A549 (cell line): ENCODE results near the gene CCDC127. TPM values are rescaled to one million over a fixed set of nuclear protein-coding genes. Genes with fewer than 3 reads are reported as not detected.

ENCODE experiments used
- ATAC-seq, 2 experiments: fragments of 200-7000 bp in 1 of 2; fragments of >200 bp in 1 of 2; cut with Nextera tagmentation in 1 of 2; cut with Tn5 transposase in 1 of 2; 3 replicates each; pipeline versions ENCODE4 v1.8.0 to v1.9.1; 2018 to 2020; ENCODE audit warnings: mild to moderate bottlenecking in 1 of 2, moderate library complexity in 1 of 2
- CTCF ChIA-PET: fragments of 300-600 bp; sonication (Branson Sonifier 250); formaldehyde crosslinking; extraction: SDS; loops from one replicate; lab custom pipeline; 2021; ENCODE audit warnings: antibody characterized with exemption, inconsistent platforms; lab: Yijun Ruan, JAX
- POLR2A ChIA-PET: fragments of 350-600 bp; formaldehyde crosslinking; extraction: SDS; loops from one replicate; lab custom pipeline; 2021; ENCODE audit warnings: antibody characterized with exemption, inconsistent platforms; lab: Yijun Ruan, JAX
- DNase-seq, 2 experiments: peaks; one replicate each; pipeline versions ENCODE4 v3.0.0 to v3.0.0-alpha.2; 2011 to 2016; ENCODE audit warnings: low read depth in 1 of 2, low spot score in 1 of 2
- FAIRE-seq: peaks from 2 replicates; lab custom pipeline; 2011; peaks lifted over from hg19 to GRCh38; lab: Jason Lieb, UNC
- H3K27ac ChIP-seq, 2 experiments: fragments of >200 bp; sonication (Bioruptor Twin); formaldehyde crosslinking; 3 replicates each; pipeline ENCODE4 v1.5.1; 2016 to 2017
- H3K4me1 ChIP-seq: fragments of >200 bp; sonication (Bioruptor Twin); formaldehyde crosslinking; 3 replicates; pipeline ENCODE4 v1.6.1; 2016
- H3K4me2 ChIP-seq: fragments of >200 bp; sonication (Bioruptor Twin); formaldehyde crosslinking; 3 replicates; pipeline ENCODE4 v1.6.1; 2016
- H3K4me3 ChIP-seq: fragments of >200 bp; sonication (Bioruptor Twin); formaldehyde crosslinking; 3 replicates; pipeline ENCODE4 v1.5.1; 2016
- H3K9me3 ChIP-seq: fragments of >200 bp; sonication (Bioruptor Twin); formaldehyde crosslinking; 3 replicates; pipeline ENCODE4 v1.6.1; 2016
- CBX2 ChIP-seq: fragments of 200-600 bp; sonication (generic); IDR thresholded peaks from 2 replicates; pipeline ENCODE4 v1.6.1; 2016; ENCODE audit warnings: low read depth, mild to moderate bottlenecking, borderline replicate concordance
- CBX8 ChIP-seq: fragments of 200-600 bp; sonication (generic); IDR thresholded peaks from 2 replicates; pipeline ENCODE4 v1.6.1; 2016
- CEBPB ChIP-seq, 2 experiments: fragments of >200 bp in 1 of 2; sonication (Bioruptor Twin) in 1 of 2; formaldehyde crosslinking in 1 of 2; IDR thresholded peaks; 2 replicates each; pipeline ENCODE4 v1.6.1; 2012 to 2016
- EHMT2 ChIP-seq: fragments of 200-600 bp; sonication (generic); IDR thresholded peaks from 2 replicates; pipeline ENCODE4 v1.6.1; 2016; ENCODE audit warnings: antibody characterized with exemption, low read depth, mild to moderate bottlenecking, moderate library complexity
- ESRRA ChIP-seq: fragments of 150-350 bp; IDR thresholded peaks from 2 replicates; pipeline ENCODE4 v1.6.1; 2014; ENCODE audit warnings: mild to moderate bottlenecking, low read length, borderline replicate concordance
- FOSB ChIP-seq: fragments of 250-450 bp; sonication (Bioruptor Pico); IDR thresholded peaks from 2 replicates; pipeline ENCODE4 v1.5.0; 2020; ENCODE audit warnings: mild to moderate bottlenecking, moderate library complexity
- FOSL2 ChIP-seq, 2 experiments: fragments of 450-650 bp in 1 of 2; fragments of >200 bp in 1 of 2; sonication (Bioruptor Twin) in 1 of 2; formaldehyde crosslinking; IDR thresholded peaks; 2 replicates each; pipeline versions ENCODE4 v1.5.0 to v1.6.1; 2016 to 2020; ENCODE audit warnings: mild to moderate bottlenecking in 1 of 2, moderate library complexity in 1 of 2
- FOXS1 ChIP-seq: fragments of 250-450 bp; sonication (Bioruptor Pico); IDR thresholded peaks from 2 replicates; pipeline ENCODE4 v1.5.0; 2020; ENCODE audit warnings: mild to moderate bottlenecking, moderate library complexity
- HDAC2 ChIP-seq: fragments of 200-600 bp; sonication (generic); IDR thresholded peaks from 2 replicates; pipeline ENCODE4 v1.6.1; 2016
- HEYL ChIP-seq: fragments of 250-450 bp; sonication (Bioruptor Pico); IDR thresholded peaks from 2 replicates; pipeline ENCODE4 v1.8.0; 2021; ENCODE audit warnings: mild to moderate bottlenecking, moderate library complexity
- HOXB5 ChIP-seq: fragments of 250-450 bp; sonication (Bioruptor Pico); IDR thresholded peaks from 2 replicates; pipeline ENCODE4 v1.5.0; 2020; ENCODE audit warnings: mild to moderate bottlenecking, moderate library complexity
- JUN ChIP-seq, 2 experiments: fragments of >200 bp; sonication (Bioruptor Twin); formaldehyde crosslinking; IDR thresholded peaks; 2 replicates in 1 of 2; 3 replicates in 1 of 2; pipeline ENCODE4 v1.6.1; 2016 to 2017
- JUNB ChIP-seq: fragments of >200 bp; sonication (Bioruptor Twin); formaldehyde crosslinking; IDR thresholded peaks from 2 replicates; pipeline ENCODE4 v1.6.1; 2016
- MAFK ChIP-seq: fragments of 450-650 bp; IDR thresholded peaks from 2 replicates; pipeline ENCODE4 v1.6.1; 2014; ENCODE audit not compliant: partially characterized antibody
- MYC ChIP-seq: IDR thresholded peaks from 2 replicates; pipeline ENCODE4 v1.6.1; 2012; ENCODE audit warnings: mild to moderate bottlenecking, inconsistent platforms, low read length, improper control_type of control experiment, borderline replicate concordance
- NFE2L2 ChIP-seq: fragments of 150-350 bp; conservative IDR thresholded peaks from 2 replicates; pipeline ENCODE4 v1.6.1; 2014; ENCODE audit warnings: low read length
- NR3C1 ChIP-seq: fragments of >200 bp; sonication (Bioruptor Twin); formaldehyde crosslinking; IDR thresholded peaks from 3 replicates; pipeline ENCODE4 v1.6.1; 2017
- POLR2AphosphoS2 ChIP-seq: conservative IDR thresholded peaks from 2 replicates; pipeline ENCODE4 v1.6.1; 2012; ENCODE audit warnings: low read length, improper control_type of control experiment, inconsistent platforms
- RAD21 ChIP-seq, 2 experiments: fragments of >200 bp in 1 of 2; sonication (Bioruptor Twin) in 1 of 2; formaldehyde crosslinking in 1 of 2; IDR thresholded peaks in 1 of 2; conservative IDR thresholded peaks in 1 of 2; 2 replicates in 1 of 2; 3 replicates in 1 of 2; pipeline ENCODE4 v1.6.1; 2012 to 2018; ENCODE audit warnings: inconsistent platforms in 1 of 2
- RFX5 ChIP-seq: fragments of 450-650 bp; IDR thresholded peaks from 2 replicates; pipeline ENCODE4 v1.7.1; 2014; ENCODE audit warnings: antibody characterized with exemption, mild to moderate bottlenecking, moderate library complexity
- SMC3 ChIP-seq: fragments of >200 bp; sonication (Bioruptor Twin); formaldehyde crosslinking; IDR thresholded peaks from 3 replicates; pipeline ENCODE4 v1.6.1; 2018; ENCODE audit warnings: inconsistent platforms
- ZFP36 ChIP-seq: fragments of 450-650 bp; IDR thresholded peaks from 2 replicates; pipeline ENCODE4 v1.6.1; 2014; ENCODE audit warnings: borderline replicate concordance; ENCODE audit not compliant: partially characterized antibody
- WGBS: methylation state at CpG from one replicate; pipeline ENCODE4 v1.1.6; 2017; ENCODE audit errors: missing lambda C conversion rate; 5-methylcytosine and 5-hydroxymethylcytosine counted together
- polyA plus RNA-seq, 4 experiments: library from polyadenylated mRNA; depleted of rRNA in 3 of 4; stranded (reverse); fragments of >200 nt; fragmentation: RNase III in 1 of 4; extraction: RNeasy Plus Mini Kit Qiagen cat#74134 plus additional on column Dnase treatment in 1 of 4; gene quantifications; 2 replicates in 3 of 4; 3 replicates in 1 of 4; pipeline ENCODE4 v1.2.3, GENCODE V29; 2011 to 2017
- TF ChIP-seq, protein P1 (sequence below): fragments of 150-350 bp; IDR thresholded peaks from 2 replicates; pipeline ENCODE4 v1.6.1; 2014; ENCODE audit warnings: low read depth, mild to moderate bottlenecking, low read length
- TF ChIP-seq, protein P2 (sequence below): fragments of 250-450 bp; sonication (Bioruptor Pico); IDR thresholded peaks from 2 replicates; pipeline ENCODE4 v1.5.0; 2021; ENCODE audit warnings: mild to moderate bottlenecking, moderate library complexity, borderline replicate concordance
- TF ChIP-seq, protein P3 (sequence below): IDR thresholded peaks from 2 replicates; pipeline ENCODE4 v1.6.1; 2012
- TF ChIP-seq, protein P4 (sequence below): fragments of 450-650 bp; IDR thresholded peaks from 2 replicates; pipeline ENCODE4 v1.6.1; 2014; ENCODE audit warnings: antibody characterized with exemption

The CCDC127 gene
- polyA plus RNA-seq, 2 of the 4 experiments (the other 2 are of a cell fraction) = 5.1 to 6.2 TPM

GRCh38 chr5:170971-171800, 46.8 kb downstream of the CCDC127 start:
- ChIA-PET POLR2A (no interaction called here), CTCF (interaction anchor here (1.2 to 1.4 kb wide), 3 partner anchors 9 to 41 kb away, joined by 3 to 4 read pairs (median 3); no protein-coding TSS in a partner anchor)
- Histone ChIP-seq H3K27ac (no peak overlapping the region), H3K9me3 (no peaks in the 10 kb centered on the region), H3K4me1 (no peaks in the 10 kb centered on the region), H3K4me3 (no peak overlapping the region), H3K4me2 (no peak overlapping the region)
- no peak for ATAC-seq
- no peak for FAIRE-seq
- DNase-seq = no peak
- 74% methylated on average over 26 of the region's 37 CpGs for WGBS
- TF ChIP-seq FOSB (CRISPR knock-in tag) (no peak), CEBPB (IDR thresholded peaks at IDR 0.05) (no peak), CBX8 (no peak), RFX5 (no peak), JUNB (no peak), CBX2 (no peak)
- TF ChIP-seq, protein P1, sequence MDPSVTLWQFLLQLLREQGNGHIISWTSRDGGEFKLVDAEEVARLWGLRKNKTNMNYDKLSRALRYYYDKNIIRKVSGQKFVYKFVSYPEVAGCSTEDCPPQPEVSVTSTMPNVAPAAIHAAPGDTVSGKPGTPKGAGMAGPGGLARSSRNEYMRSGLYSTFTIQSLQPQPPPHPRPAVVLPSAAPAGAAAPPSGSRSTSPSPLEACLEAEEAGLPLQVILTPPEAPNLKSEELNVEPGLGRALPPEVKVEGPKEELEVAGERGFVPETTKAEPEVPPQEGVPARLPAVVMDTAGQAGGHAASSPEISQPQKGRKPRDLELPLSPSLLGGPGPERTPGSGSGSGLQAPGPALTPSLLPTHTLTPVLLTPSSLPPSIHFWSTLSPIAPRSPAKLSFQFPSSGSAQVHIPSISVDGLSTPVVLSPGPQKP = no peak

DNA sequence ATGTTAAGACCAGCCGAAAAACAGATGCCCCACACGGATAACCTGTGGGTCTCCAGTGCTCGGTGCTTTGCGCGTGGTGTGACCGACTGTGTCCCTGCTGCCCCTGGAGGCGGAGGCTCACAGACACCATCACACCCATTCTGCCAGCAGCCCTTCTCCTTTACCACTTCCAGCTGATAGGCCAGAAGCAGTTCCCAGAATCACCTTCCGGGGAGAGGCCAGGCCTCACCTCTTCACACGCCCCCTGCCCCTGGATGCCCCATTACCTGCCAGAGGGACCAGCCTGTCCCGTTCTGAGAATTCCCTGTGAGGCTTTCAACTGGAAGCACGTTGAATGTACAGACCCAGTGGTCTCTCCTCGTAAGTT, 48.2 kb downstream of the CCDC127 start:
- TF ChIP-seq HEYL (CRISPR knock-in tag) (no peak), FOXS1 (CRISPR knock-in tag) (no peak), MYC (no peak), NR3C1 (no peak), HDAC2 (no peak), POLR2AphosphoS2 (no peak), MAFK (no peak)
- TF ChIP-seq, protein P2, sequence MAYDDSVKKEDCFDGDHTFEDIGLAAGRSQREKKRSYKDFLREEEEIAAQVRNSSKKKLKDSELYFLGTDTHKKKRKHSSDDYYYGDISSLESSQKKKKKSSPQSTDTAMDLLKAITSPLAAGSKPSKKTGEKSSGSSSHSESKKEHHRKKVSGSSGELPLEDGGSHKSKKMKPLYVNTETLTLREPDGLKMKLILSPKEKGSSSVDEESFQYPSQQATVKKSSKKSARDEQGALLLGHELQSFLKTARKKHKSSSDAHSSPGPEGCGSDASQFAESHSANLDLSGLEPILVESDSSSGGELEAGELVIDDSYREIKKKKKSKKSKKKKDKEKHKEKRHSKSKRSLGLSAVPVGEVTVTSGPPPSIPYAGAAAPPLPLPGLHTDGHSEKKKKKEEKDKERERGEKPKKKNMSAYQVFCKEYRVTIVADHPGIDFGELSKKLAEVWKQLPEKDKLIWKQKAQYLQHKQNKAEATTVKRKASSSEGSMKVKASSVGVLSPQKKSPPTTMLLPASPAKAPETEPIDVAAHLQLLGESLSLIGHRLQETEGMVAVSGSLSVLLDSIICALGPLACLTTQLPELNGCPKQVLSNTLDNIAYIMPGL = no peak
- no peak for FAIRE-seq
- ChIA-PET POLR2A (no interaction called here), CTCF (interaction anchor here (3.6 kb wide), 1 partner anchor 18 kb away, joined by 13 read pairs; no protein-coding TSS in a partner anchor)
- Histone ChIP-seq H3K27ac (no peak overlapping the region), H3K9me3 (no peaks in the 10 kb centered on the region), H3K4me1 (no peaks in the 10 kb centered on the region), H3K4me3 (no peak overlapping the region), H3K4me2 (no peak overlapping the region)
- no peak for ATAC-seq
- no peak for DNase-seq
- 92% methylated on average over 12 of the region's 12 CpGs for WGBS

- POLR2A ChIA-PET = no interaction called here
- H3K4me1 ChIP-seq = no peaks in the 10 kb centered on the region
- no peak for FAIRE-seq
- no peak for ATAC-seq
- TF ChIP-seq, protein P3, sequence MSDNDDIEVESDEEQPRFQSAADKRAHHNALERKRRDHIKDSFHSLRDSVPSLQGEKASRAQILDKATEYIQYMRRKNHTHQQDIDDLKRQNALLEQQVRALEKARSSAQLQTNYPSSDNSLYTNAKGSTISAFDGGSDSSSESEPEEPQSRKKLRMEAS = no peak
- TF ChIP-seq CBX8 (no peak), CBX2 (no peak), SMC3 (no peak), NFE2L2 (no peak), ZFP36 (no peak), ESRRA (no peak), HOXB5 (CRISPR knock-in tag) (no peak), EHMT2 (no peak), MAFK (no peak), RAD21 (conservative IDR thresholded peaks at IDR 0.05 in 1 of 2, IDR thresholded peaks at IDR 0.05 in 1 of 2) (no peak), FOSL2 (IDR thresholded peaks at IDR 0.05) (no peak), FOSL2 (CRISPR knock-in tag; IDR thresholded peaks at IDR 0.05) (no peak), JUN (IDR thresholded peaks at IDR 0.05) (no peak)
- TF ChIP-seq, protein P4, sequence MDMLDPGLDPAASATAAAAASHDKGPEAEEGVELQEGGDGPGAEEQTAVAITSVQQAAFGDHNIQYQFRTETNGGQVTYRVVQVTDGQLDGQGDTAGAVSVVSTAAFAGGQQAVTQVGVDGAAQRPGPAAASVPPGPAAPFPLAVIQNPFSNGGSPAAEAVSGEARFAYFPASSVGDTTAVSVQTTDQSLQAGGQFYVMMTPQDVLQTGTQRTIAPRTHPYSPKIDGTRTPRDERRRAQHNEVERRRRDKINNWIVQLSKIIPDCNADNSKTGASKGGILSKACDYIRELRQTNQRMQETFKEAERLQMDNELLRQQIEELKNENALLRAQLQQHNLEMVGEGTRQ = no peak
- TF ChIP-seq, all 56 proteins: peak for 0
- no peak for DNase-seq
- no peak overlapping the region for H3K27ac ChIP-seq
- CTCF ChIA-PET = interaction anchor here (1.1 to 3.6 kb wide), 2 partner anchors 19 to 22 kb away, joined by 3 to 13 read pairs; partner anchors contain the start of gene LRRC14B
- H3K9me3 ChIP-seq = no peaks in the 10 kb centered on the region
- 75% methylated on average over 27 of the region's 32 CpGs for WGBS
- no peak overlapping the region for H3K4me3 ChIP-seq
- no peak overlapping the region for H3K4me2 ChIP-seq
Observed at GRCh38 chr5:169071-169727, 48.8 kb downstream of the CCDC127 start.
